Stimulated activated CD8-positive, alpha-beta memory T cell treated with anti-CD3 and anti-CD28 coated beads, Interleukin-2, amount 100 ng/mL, for 1 hour (primary cell): ENCODE measurements around the gene WDR37.

Experiments used
- DNase-seq, 2 donors: peaks; one replicate each; pipeline ENCODE4 v3.0.0-alpha.2; 2020; ENCODE audit warnings: low read depth in 2 of 2

Gene WDR37

GRCh38 chr10:1127629-1128028 is 71.4 kb downstream of the WDR37 start:
- DNase-seq, result no peak

GRCh38 chr10:1128115-1128514 is 71.9 kb downstream of the WDR37 start:
- DNase-seq, result no peak

GRCh38 chr10:1128649-1129048 is 72.5 kb downstream of the WDR37 start:
- DNase-seq, result no peak

DNA sequence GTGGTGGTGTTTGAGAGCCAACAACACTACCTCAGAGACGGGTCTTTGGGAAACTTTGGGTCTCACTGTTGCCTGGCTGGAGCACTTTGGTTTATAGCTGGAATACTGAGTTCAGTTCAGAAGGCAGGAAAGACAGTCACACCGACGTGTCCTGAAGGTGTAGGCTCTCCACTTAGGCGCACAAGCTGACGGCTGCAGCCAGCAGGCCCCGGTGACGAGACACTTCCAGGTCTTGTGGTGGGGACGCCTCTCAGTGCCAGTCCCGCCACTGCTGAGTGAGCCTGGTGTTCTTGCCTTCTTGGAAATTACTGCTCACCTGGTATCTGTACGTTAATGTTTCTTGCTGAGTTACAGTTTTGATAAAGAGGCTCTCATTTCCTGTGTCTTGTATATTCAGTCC is 74.0 kb downstream of the WDR37 start:
- DNase-seq, result no peak

DNA sequence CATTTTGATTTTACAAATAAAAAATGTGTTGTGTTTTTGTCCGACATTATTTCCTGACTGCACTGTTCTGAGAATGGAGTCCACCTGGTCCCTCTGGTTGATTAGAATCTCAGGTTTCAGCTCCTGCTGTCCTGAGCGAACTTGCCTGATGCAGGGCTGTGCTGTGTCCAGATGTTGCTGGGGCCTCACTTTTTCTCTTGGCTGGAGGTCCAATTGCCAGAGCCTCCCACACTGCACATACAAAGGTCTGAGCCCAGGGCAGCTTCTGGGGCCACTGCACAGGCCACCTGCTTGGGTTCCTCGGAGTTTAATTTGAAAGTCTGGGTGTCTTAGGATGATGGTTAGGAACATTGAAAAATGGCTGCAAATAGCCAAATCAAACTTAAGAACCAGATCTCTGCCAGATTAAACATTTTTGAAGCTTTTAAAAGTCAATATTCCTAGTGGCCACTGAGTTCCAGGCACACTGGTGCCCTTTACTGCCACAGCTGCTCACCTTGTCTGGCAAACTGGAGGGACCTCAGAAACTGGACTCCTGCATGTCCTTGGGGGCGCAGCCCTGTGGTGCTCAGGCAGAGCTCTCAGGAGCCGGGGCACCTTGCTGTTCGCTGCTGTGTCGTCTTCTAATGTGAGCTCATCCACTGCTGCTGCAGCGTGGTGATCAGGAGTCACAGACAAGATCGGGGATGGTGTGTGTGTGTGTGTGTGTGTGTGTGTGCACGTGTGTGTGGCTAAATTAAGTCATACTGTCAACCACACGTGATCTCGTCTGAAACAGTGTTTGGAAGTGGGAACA is 75.0 kb downstream of the WDR37 start:
- DNase-seq, result no peak

- no peak for DNase-seq
Measured at GRCh38 chr10:1132584-1132983, 76.4 kb downstream of the WDR37 start.

DNA sequence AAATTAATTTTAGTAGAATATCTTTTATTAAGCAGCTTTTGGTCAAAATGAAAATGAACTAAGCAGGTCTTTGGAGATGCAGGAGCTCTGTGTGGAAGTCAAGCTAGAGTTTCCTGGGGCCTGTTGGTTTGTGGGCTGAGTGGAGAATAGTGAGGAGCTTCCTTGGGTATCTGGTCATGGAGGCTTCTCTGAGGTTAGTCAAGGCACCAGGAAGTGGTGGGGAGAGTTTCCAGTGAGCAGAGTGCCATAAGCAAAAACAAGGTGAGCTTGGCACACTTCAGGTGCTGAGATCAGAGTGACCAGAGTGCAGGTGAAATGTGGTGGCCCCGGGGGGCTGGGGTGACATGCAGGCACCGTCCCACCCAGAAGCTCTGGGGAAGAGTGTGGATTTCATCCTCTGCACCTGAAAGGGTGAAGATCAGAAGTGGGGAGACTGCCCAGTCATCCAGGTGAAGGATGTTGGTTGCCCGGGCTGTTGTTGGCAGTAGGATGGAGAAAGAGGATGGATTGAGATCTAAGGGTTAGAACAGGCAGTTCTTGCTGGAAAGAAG is 77.4 kb downstream of the WDR37 start:
- no peak for DNase-seq

DNA sequence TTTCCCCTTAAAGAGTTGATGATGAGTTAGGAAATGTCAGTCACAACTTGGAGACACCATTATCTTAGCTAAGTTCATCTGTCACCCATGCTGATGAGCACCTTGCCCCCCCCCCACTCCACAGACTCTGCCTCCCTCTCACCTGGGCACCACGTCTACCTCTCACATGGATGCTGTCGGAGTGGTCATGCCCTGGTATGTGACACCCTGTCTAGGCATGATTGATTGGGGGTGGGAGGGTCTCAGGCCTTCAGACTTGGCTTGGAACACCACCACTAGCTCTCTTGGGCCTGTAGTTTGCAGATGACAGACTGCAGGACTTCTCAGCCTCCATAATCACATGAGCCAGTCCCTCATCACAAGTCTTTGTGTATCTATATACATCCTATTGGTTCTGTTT is 78.0 kb downstream of the WDR37 start:
- DNase-seq, result no peak

DNA sequence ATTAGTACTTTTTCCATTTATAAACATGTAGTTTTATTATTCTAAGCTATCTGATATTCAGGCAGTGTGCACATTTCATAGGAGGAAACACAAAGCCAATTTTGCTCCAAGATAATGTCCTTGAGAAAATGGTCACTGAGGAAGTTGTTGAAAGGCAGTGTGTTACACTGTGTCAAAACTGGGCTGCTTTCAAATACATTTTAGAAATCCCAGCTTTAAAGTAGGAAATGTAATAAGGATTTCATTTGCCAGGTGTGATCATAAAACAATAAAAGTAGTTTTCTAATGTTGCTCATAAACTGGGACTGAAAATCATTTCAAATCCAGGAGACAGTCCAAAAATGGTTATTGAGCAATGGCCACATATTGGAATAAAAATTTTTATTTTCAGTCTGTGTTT is 80.1 kb downstream of the WDR37 start:
- no peak for DNase-seq

DNA sequence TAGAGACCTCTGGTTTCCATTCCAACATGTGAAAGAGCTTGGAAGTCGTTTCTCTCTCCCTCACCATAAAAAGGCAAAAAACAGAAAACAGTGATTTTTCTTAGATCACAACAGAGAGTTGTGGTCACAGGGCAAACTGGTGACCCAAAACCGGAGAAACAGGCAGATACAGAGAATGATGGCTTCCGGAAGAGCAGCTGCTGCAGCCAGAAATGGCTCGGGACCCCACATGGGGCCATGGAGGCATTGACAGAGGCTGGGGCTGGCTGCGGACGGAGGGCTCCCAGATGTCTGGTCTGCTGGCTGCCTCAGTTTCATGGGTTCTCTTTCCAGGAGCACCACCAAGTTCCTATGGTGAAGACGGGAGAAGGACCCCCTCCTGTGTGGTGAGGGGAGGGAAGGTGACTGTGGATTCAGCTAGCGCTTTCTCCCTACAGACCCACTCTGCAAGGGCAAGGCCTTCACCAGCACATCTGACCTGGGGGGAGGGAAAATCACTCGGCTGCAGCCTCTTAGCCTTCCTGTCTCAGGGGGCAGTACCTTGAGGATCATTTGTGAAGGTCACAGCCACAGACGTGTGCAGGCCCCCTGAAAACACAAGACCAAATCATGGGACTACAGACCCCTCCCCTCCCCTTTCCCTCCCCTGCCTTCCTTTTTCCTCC is 81.4 kb downstream of the WDR37 start:
- no peak for DNase-seq

DNA sequence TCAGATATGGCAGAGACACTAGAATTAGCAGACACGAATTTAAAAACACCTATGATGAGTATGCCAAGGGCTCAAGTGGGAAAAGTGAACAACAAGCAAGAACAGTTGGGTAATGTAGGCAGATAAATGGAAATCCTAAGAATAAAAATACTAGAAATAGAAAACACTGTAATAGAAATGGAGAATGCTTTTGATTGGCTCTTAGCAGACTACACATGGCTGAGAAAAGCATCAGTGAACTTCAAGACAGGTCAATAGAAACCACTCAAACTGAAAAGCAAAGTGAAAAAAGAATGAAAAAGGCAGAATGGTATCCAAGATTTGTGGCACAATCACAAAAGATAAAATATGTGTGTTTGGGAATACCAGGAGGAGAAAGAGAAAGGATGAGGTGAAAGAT is 82.3 kb downstream of the WDR37 start:
- DNase-seq, result no peak

DNA sequence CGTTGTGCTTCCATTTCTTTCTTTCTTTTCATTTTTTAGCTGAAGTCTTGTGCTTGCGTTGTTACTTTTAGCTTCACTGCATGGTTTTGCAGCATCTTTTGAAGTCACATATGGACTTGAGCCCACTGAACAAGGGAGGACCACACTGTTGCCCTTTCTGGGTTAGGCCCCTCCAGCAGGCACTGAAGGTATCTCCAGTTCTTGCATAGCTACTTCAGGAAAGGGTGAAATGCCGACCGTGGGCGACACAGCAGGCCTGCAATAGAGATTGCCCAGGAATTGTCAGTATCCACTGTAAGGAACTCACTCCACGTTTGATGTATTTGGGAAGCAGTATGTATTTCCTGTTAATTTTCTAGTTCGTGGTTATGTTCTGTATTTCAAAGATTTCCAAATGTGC is 85.1 kb downstream of the WDR37 start:
- DNase-seq, result no peak

DNA sequence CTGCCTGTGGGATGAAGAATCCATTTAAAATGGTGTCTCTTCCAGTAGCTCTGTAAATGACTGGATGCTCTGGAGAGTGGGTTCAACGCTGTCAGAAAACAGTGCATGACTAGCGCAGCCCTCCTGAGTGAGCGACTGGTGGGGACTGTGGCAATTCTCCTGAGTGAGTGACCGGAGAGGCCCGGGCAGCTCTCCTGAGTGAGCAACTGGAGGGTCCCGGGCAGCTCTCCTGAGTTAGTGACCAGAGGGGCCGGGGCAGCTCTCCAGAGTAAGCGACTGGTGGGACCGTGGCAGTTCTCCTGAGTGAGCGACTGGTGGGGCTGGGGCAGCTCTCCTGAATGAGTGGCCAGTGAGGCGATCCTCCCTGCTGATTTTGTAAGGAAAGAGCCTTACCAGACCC is 85.5 kb downstream of the WDR37 start:
- no peak for DNase-seq

DNA sequence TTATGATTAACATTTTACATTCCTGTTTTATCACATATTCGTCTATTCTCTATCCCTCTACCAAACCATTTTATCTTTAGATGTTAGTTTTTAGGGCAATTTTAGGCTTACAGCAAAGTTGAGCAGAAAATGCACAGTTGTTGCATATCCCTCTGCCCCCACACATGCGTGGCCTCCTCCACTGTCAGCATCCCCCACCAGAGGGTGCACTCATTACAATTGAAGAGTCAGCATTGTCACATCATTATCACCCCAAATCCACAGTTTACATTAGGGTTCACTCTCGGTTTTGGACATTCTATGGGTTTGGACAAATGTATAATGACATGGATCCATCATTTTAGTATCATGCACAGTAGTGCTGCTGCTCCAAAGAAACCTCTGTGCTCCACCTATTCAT is 86.4 kb downstream of the WDR37 start:
- no peak for DNase-seq

DNA sequence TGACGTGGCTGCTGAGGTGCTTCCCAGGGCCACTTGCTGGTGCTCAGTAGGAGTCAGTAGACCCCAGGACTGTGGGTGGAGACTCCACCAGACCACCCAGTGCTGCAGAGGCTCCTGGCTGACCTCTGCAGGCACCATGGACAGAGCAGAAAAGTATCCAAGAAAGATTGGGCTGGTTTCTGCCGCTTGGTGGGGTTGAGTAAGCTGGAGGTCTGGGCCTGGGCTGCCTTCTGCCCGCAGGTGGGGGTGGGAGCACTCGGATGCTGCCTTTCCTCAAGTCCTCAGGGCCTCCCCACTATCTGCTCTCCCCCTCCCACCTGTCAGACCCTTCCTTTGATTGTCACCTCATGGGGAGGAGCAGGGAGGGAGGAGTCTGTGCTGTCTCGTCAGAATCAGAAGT is 91.6 kb downstream of the WDR37 start:
- DNase-seq, result no peak

GRCh38 chr10:1148855-1149605 is 92.8 kb downstream of the WDR37 start:
- no peak for DNase-seq

GRCh38 chr10:1149793-1150637 is 93.8 kb downstream of the WDR37 start:
- DNase-seq, result peak in 1 of 2 donors; percentile 9

- DNase-seq, result no peak
Measured at GRCh38 chr10:1150638-1150955, 94.4 kb downstream of the WDR37 start.

- DNase-seq, result no peak
Measured at GRCh38 chr10:1151076-1152033, 95.2 kb downstream of the WDR37 start.

DNA sequence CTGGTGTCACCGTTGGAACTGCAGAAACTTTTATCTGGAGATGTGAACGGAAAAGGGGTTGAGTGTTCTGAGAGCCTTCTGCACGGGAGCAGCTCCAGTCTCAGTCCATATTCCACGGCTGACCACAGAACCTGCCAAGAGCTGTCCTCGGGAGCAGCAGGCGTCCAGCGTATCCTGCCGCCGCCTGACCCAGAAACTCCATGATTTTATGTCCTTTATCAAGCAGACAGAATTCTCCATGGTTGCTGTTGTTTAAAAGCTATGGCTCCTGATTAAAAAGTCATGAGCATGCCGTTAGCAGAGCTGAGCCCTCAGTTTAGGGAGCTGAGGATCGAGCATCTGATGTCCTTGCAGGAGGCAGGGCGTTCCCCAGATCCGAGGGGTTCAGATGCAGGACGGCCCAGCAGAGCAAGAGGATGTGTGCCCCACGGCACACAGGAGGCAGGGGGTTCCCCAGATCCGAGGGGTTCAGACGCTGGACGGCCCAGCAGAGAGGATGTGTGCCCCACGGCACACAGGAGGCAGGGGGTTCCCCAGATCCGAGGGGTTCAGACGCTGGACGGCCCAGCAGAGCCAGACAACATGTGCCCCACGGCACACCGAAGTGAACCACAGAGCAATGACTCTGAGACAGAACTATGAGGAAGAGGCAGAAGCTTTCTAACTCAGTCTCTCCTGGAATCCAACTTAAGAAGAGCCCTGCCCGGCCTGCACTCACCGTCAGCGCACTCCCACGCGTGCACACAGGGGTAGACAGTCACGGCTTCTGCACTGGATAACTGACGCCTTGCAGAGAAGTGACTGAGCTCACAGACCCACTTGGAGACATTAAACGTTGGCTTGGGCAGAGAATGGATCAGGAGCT is 96.4 kb downstream of the WDR37 start:
- no peak for DNase-seq
